OCI-LY1 (cell line): ENCODE results near the gene SORBS2.
"Not testable (repeated sequence)": the region's sequence is repeated elsewhere in the genome, so short reads cannot be mapped to it uniquely, and the experiment has no call there.

Source experiments
- H2AFZ ChIP-seq: fragments of 200-600 bp; sonication (generic), shearing (Covaris generic); 2 replicates; pipeline ENCODE4 v1.6.0; 2014; ENCODE audit warnings: antibody characterized with exemption, mild to moderate bottlenecking, low read length
- H3F3A ChIP-seq: fragments of 200-600 bp; sonication (generic), shearing (Covaris generic); 2 replicates; pipeline ENCODE4 v1.6.0; 2014; ENCODE audit warnings: mild to moderate bottlenecking, antibody characterized with exemption, low read length, moderate library complexity; ENCODE audit not compliant: insufficient read depth
- H3K27ac ChIP-seq: fragments of 200-600 bp; sonication (generic); 2 replicates; pipeline ENCODE4 v1.5.1; 2014; ENCODE audit warnings: low read length, mixed run types, mild to moderate bottlenecking, low read depth; ENCODE audit not compliant: poor library complexity, severe bottlenecking
- H3K27me3 ChIP-seq: fragments of 200-600 bp; sonication (generic); 2 replicates; pipeline ENCODE4 v1.6.0; 2014; ENCODE audit warnings: antibody characterized with exemption, mild to moderate bottlenecking, low read length, moderate library complexity; ENCODE audit not compliant: insufficient read depth
- H3K36me3 ChIP-seq: fragments of 200-600 bp; sonication (generic); 2 replicates; pipeline ENCODE4 v1.6.1; 2014; ENCODE audit warnings: mild to moderate bottlenecking, antibody characterized with exemption, low read length, moderate library complexity, mixed read lengths; ENCODE audit not compliant: insufficient read depth
- H3K4me1 ChIP-seq: fragments of 200-600 bp; sonication (generic); 2 replicates; pipeline ENCODE4 v1.5.1; 2014; ENCODE audit warnings: mild to moderate bottlenecking, low read length, moderate library complexity; ENCODE audit not compliant: insufficient read depth, severe bottlenecking
- H3K4me2 ChIP-seq: fragments of 200-600 bp; sonication (generic), shearing (Covaris generic); 2 replicates; pipeline ENCODE4 v1.6.1; 2014; ENCODE audit warnings: low read length
- H3K4me3 ChIP-seq: fragments of 200-600 bp; sonication (generic); 2 replicates; pipeline ENCODE4 v1.5.1; 2014; ENCODE audit warnings: low read length, low read depth, mild to moderate bottlenecking, mixed read lengths; ENCODE audit not compliant: poor library complexity, severe bottlenecking
- H3K79me2 ChIP-seq: fragments of 200-600 bp; shearing (Covaris generic); 2 replicates; pipeline ENCODE4 v1.6.1; 2016; ENCODE audit warnings: mixed run types, low read length, mixed read lengths; ENCODE audit not compliant: insufficient read depth
- H3K9ac ChIP-seq: fragments of 200-600 bp; sonication (generic), shearing (Covaris generic); 2 replicates; pipeline ENCODE4 v1.6.1; 2014; ENCODE audit warnings: mild to moderate bottlenecking, low read length, mixed read lengths
- H3K9me2 ChIP-seq: fragments of 200-600 bp; sonication (generic), shearing (Covaris generic); 2 replicates; pipeline ENCODE4 v1.6.1; 2014; ENCODE audit warnings: low read depth, mild to moderate bottlenecking, low read length, mixed read lengths
- H3K9me3 ChIP-seq: fragments of 200-600 bp; shearing (Covaris generic); 2 replicates; pipeline ENCODE4 v1.6.1; 2014; ENCODE audit warnings: low read length, mixed read lengths
- H4K20me1 ChIP-seq: fragments of 200-600 bp; sonication (generic), shearing (Covaris generic); 2 replicates; pipeline ENCODE4 v1.6.0; 2016; ENCODE audit warnings: mild to moderate bottlenecking, low read length; ENCODE audit not compliant: insufficient read depth
- EZH2 ChIP-seq: fragments of 200-600 bp; sonication (generic), shearing (Covaris generic); IDR thresholded peaks from 2 replicates; pipeline ENCODE4 v1.8.0; 2017; ENCODE audit warnings: borderline replicate concordance, mixed run types, mild to moderate bottlenecking, antibody characterized with exemption, low read length, moderate library complexity, mixed read lengths
- TF ChIP-seq, protein P1 (sequence below): fragments of 200-600 bp; sonication (generic), shearing (Covaris generic); IDR thresholded peaks from 2 replicates; pipeline ENCODE4 v1.5.1; 2017; ENCODE audit warnings: mild to moderate bottlenecking, antibody characterized with exemption, low read length, moderate library complexity, mixed read lengths

SORBS2 gene

DNA sequence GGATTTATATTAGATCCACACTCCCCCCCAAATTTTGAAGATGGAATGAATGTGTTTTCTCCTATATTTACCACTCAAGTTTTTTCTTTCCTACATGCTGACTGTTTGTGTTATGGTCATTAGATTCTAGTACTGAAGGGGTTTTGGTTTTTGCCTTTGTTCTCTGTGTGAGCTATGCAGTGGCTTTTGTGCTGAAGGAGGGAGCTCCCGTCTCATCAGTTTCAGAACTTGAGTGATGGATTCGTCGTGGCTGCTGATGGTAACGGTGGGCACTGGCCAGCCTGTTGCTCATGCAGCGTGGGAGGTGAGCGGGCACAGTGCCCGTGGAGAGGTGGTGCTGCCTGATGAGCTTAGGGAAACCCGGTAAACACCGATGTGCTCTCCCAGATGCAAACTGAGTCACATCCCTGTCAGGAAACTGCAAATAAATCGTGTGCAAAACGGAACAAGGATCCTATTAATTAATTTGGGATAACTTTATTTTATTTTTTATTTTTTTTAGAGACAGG is 101.5 kb downstream of the SORBS2 start:
- no peak overlapping the region for H3K9ac ChIP-seq
- H3K4me2 ChIP-seq: no peak overlapping the region
- no peaks in the 10 kb centered on the region for H3K9me2 ChIP-seq
- no peak overlapping the region for H3K4me3 ChIP-seq
- TF ChIP-seq EZH2: no peak
- TF ChIP-seq, protein P1, sequence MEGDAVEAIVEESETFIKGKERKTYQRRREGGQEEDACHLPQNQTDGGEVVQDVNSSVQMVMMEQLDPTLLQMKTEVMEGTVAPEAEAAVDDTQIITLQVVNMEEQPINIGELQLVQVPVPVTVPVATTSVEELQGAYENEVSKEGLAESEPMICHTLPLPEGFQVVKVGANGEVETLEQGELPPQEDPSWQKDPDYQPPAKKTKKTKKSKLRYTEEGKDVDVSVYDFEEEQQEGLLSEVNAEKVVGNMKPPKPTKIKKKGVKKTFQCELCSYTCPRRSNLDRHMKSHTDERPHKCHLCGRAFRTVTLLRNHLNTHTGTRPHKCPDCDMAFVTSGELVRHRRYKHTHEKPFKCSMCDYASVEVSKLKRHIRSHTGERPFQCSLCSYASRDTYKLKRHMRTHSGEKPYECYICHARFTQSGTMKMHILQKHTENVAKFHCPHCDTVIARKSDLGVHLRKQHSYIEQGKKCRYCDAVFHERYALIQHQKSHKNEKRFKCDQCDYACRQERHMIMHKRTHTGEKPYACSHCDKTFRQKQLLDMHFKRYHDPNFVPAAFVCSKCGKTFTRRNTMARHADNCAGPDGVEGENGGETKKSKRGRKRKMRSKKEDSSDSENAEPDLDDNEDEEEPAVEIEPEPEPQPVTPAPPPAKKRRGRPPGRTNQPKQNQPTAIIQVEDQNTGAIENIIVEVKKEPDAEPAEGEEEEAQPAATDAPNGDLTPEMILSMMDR: no peak
- H3F3A ChIP-seq: no peaks in the 10 kb centered on the region
- no peak overlapping the region for H2AFZ ChIP-seq
- H3K79me2 ChIP-seq: no peaks in the 10 kb centered on the region
- peaks cover 3% of the 10 kb centered on the region; the same call in 1 of the 2 replicates for H3K9me3 ChIP-seq
- H3K27me3 ChIP-seq: no peaks in the 10 kb centered on the region
- no peaks in the 10 kb centered on the region for H3K4me1 ChIP-seq
- H3K27ac ChIP-seq: no peak overlapping the region
- no peaks in the 10 kb centered on the region for H4K20me1 ChIP-seq
- peaks cover 37% of the 10 kb centered on the region for H3K36me3 ChIP-seq

DNA sequence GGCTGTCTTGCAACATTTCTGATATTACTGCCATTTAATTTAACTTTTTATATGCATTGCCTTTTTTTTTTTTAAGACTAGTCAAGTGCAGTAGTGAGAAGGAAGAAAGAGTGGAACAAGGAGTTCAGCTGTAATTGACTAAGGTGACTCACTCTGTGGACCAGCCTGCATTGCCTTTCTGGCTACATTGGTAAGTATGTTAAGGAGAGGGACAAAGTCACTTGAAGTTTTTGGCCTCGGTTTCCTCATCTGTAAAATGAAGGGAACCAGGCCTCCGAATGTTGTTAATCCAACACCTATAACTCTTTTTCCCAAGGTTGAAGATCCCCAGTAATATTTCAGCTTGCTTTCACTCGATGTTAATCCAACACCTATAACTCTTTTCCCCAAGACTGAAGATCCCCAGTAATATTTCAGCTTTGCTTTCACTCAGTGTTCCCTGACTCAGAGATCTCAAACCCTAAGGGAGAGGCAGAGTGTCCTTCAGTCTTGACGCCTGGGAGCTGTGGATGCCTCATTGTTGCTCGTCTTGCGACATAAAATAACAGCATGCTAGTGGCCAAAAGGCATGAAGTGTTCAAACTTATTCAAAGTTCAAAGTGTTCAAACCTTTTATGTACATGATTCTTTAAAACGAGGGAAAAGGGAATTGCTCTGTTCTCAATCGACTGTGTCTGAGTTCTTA is 102.0 kb downstream of the SORBS2 start:
- no peak overlapping the region for H3K27ac ChIP-seq
- H3F3A ChIP-seq: no peaks in the 10 kb centered on the region
- peaks cover 35% of the 10 kb centered on the region for H3K36me3 ChIP-seq
- no peaks in the 10 kb centered on the region for H3K4me1 ChIP-seq
- H3K9ac ChIP-seq: no peak overlapping the region
- H4K20me1 ChIP-seq: no peaks in the 10 kb centered on the region
- no peaks in the 10 kb centered on the region for H3K79me2 ChIP-seq
- H3K27me3 ChIP-seq: no peaks in the 10 kb centered on the region
- H3K9me2 ChIP-seq: no peaks in the 10 kb centered on the region
- no peak overlapping the region for H2AFZ ChIP-seq
- H3K9me3 ChIP-seq: peaks cover 3% of the 10 kb centered on the region; the same call in 1 of the 2 replicates
- TF ChIP-seq, protein P1: no peak
- no peak for TF ChIP-seq EZH2
- no peak overlapping the region for H3K4me2 ChIP-seq
- H3K4me3 ChIP-seq: no peak overlapping the region

DNA sequence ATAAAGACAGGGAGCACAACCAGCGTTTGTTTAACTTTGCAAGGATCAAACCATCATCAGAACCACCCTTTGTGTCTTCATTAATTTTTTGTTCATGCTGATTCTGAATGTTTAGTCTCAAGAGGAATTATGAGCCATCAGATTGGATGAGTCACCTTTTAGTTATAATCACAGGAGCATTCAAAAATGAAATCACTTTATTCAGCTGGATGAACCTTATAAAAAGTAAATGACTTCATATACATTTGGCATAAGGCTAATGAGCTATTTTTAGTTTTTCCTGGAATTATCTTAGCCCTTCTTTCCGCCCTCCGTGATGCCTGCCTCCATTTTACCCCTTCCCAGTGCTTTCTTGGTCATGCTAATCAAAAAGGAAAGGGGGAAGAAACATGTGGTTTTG is 103.6 kb downstream of the SORBS2 start:
- Histone ChIP-seq H3K36me3 (peaks cover 27% of the 10 kb centered on the region), H2AFZ (no peak overlapping the region)

DNA sequence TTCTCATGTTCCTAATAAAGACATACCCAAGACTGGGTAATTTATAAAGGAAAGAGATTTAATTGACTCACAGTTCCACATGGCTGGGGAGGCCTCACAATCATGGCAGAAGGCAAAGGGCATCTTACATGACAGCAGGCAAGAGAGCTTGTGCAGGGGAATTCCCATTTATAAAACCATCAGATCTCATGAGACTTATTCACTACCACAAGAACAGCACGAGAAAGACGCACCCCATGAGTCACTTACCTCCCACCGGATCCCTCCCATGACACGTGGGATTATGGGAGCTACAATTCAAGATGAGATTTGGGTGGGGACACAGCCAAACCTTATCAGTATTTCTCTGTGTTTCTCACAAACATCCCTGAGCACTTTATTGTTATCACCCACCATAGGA is 104.4 kb downstream of the SORBS2 start:
- not testable (repeated sequence) for H3K79me2 ChIP-seq, H3K4me3 ChIP-seq, H3K27ac ChIP-seq, H4K20me1 ChIP-seq, H3K9ac ChIP-seq, H3K27me3 ChIP-seq, H3K4me1 ChIP-seq, H3K4me2 ChIP-seq, H3F3A ChIP-seq, H3K9me2 ChIP-seq, H2AFZ ChIP-seq, H3K9me3 ChIP-seq
- H3K36me3 ChIP-seq: peaks cover 24% of the 10 kb centered on the region

More for the DNA sequence above, 103.6 kb downstream of the SORBS2 start:
- Histone ChIP-seq H3K9ac (no peak overlapping the region), H4K20me1 (no peaks in the 10 kb centered on the region), H3K27ac (no peak overlapping the region), H3K9me3 (no peaks in the 10 kb centered on the region; the same call in 1 of the 2 replicates), H3K4me3 (no peak overlapping the region), H3K79me2 (no peaks in the 10 kb centered on the region), H3K9me2 (no peaks in the 10 kb centered on the region), H3K4me1 (no peaks in the 10 kb centered on the region), H3K4me2 (no peak overlapping the region), H3K27me3 (no peaks in the 10 kb centered on the region), H3F3A (no peaks in the 10 kb centered on the region)
- TF ChIP-seq EZH2: no peak
- TF ChIP-seq, protein P1: no peak
